AG09319 (cell line): ENCODE measurements around the gene FAM216A.

Experiments
- DNase-seq: peaks from one replicate; pipeline ENCODE4 v3.0.0-alpha.2; 2010; ENCODE audit warnings: low read depth; ENCODE audit errors: extremely low read depth
- TF ChIP-seq, protein P1 (sequence below): IDR thresholded peaks from 2 replicates; pipeline ENCODE4 v1.5.1; 2011; ENCODE audit warnings: low read depth, mild to moderate bottlenecking, inconsistent platforms, low read length, moderate library complexity

Gene FAM216A

GRCh38 chr12:110537605-110538409, 69.2 kb downstream of the FAM216A start:
- TF ChIP-seq, protein P1, sequence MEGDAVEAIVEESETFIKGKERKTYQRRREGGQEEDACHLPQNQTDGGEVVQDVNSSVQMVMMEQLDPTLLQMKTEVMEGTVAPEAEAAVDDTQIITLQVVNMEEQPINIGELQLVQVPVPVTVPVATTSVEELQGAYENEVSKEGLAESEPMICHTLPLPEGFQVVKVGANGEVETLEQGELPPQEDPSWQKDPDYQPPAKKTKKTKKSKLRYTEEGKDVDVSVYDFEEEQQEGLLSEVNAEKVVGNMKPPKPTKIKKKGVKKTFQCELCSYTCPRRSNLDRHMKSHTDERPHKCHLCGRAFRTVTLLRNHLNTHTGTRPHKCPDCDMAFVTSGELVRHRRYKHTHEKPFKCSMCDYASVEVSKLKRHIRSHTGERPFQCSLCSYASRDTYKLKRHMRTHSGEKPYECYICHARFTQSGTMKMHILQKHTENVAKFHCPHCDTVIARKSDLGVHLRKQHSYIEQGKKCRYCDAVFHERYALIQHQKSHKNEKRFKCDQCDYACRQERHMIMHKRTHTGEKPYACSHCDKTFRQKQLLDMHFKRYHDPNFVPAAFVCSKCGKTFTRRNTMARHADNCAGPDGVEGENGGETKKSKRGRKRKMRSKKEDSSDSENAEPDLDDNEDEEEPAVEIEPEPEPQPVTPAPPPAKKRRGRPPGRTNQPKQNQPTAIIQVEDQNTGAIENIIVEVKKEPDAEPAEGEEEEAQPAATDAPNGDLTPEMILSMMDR = no peak
- no peak for DNase-seq

DNA sequence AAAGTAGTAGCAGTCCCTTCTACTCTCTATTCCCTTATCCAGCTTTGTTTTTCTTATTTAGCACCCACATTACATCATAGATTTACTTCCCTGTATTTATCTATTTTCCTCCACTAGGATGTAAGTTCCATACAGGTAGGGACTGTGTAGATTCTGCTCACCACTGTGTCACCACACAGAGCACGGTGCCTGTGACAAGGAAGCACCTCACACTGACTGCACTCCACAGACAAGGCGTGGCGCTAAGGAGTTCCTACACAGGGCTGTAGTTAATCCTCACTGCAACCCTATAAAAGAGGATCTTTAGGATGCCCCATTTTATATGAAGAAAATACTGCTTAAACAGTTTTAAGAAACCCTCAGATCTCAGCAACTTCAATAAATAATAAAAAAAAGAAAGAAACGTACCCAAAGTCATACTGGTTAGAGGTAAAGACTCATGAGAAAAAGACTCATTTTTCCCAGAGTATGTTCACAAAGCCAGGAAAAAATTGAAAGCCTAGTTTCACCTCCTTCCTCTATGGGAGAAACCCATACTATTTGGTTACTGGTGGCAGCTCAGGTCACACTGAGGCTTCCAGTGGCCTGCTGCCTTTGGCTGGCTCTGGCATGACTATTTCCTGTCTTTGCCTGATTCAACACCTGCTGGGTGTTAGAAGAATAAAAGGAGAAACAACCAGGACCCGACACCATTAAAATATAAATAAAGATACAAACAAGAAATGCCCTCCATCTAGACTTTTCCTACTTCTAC, 70.4 kb downstream of the FAM216A start:
- no peak for DNase-seq
- TF ChIP-seq, protein P1 = no peak
